NT2/D1 (cell line): ENCODE data around the gene ANO1.

Source experiments
- DNase-seq: peaks from one replicate; pipeline ENCODE4 v3.0.0-alpha.2; 2011; ENCODE audit warnings: low read depth, low spot score
- H3K27me3 ChIP-seq: 2 replicates; pipeline ENCODE4 v1.6.0; 2011; ENCODE audit warnings: mild to moderate bottlenecking; ENCODE audit not compliant: insufficient read length, insufficient read depth
- H3K36me3 ChIP-seq: 2 replicates; pipeline ENCODE4 v1.6.1; 2011; ENCODE audit warnings: mild to moderate bottlenecking, low read length, mixed read lengths; ENCODE audit not compliant: insufficient read depth, insufficient read length
- H3K4me1 ChIP-seq: 2 replicates; pipeline ENCODE4 v1.5.1; 2011; ENCODE audit not compliant: insufficient read depth, insufficient read length
- H3K4me3 ChIP-seq: 2 replicates; pipeline ENCODE4 v1.5.1; 2011; ENCODE audit warnings: low read depth; ENCODE audit not compliant: insufficient read length
- H3K9ac ChIP-seq: 2 replicates; pipeline ENCODE4 v1.6.0; 2011; ENCODE audit warnings: low read depth; ENCODE audit not compliant: insufficient read length
- H3K9me3 ChIP-seq: 2 replicates; pipeline ENCODE4 v1.5.1; 2011; ENCODE audit warnings: mild to moderate bottlenecking, low read length; ENCODE audit not compliant: insufficient read depth
- SUZ12 ChIP-seq: IDR thresholded peaks from 2 replicates; pipeline ENCODE4 v1.6.1; 2011; ENCODE audit not compliant: insufficient read length, insufficient read depth; ENCODE audit errors: extremely low read depth
- YY1 ChIP-seq: IDR thresholded peaks from 2 replicates; pipeline ENCODE4 v1.6.1; 2011; ENCODE audit not compliant: insufficient read length, insufficient read depth
- ZNF274 ChIP-seq: IDR thresholded peaks from 2 replicates; pipeline ENCODE4 v1.6.1; 2011; ENCODE audit warnings: mild to moderate bottlenecking, low read depth, low read length

The ANO1 gene

DNA sequence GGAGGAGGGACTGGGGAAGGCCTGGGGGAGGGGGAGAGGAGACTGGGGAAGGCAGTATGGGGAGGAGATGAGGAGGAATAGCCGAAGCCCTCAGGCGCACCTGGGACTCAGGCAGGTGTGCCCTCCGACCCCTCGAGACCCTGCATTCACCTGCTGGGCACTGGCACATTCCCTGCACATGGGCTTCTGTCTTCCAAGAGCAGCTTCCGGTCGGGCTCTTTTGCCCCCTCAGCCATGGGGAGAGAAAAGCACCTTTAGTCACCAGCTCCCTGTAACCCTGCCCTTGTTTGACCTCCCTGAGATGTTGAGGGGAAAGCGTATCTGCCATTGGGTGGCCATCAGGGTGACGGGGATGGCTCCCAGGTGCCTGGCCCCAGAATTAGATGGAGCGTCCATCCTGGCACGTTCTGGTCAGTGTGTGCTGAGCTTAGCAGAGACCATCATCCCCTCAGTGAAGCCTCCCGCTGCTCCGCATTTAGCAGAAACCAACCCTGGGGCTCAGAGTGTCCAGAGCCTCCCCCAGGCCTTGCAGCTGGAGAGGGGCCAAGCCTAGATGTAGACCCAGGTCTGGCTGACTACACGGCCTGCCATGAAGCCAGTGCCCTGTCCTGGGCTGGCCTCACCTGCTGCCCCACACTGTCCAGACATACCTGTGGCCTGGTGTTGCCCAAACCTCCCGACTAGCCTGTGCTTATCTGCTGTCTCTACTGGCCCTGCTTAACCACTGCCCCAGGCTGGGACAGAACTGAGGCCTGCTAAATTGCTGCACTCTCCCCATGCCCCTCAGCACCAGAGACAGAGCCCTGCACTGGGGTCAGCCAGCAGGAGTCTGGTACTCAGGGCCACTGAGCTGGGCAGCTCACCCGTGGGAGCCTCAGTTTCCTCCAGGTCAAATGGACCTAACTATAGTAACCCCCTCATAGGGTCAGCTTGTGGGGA is 6.2 kb downstream of the ANO1 start:
- H3K9ac ChIP-seq = no peak overlapping the region
- no peaks in the 10 kb centered on the region for H3K36me3 ChIP-seq
- H3K27me3 ChIP-seq = peaks cover 30% of the 10 kb centered on the region
- peaks cover 12% of the 10 kb centered on the region for H3K4me1 ChIP-seq
- TF ChIP-seq YY1 (no peak), SUZ12 (no peak), ZNF274 (no peak)
- DNase-seq = no peak
- H3K9me3 ChIP-seq = no peaks in the 10 kb centered on the region
- no peak overlapping the region for H3K4me3 ChIP-seq

DNA sequence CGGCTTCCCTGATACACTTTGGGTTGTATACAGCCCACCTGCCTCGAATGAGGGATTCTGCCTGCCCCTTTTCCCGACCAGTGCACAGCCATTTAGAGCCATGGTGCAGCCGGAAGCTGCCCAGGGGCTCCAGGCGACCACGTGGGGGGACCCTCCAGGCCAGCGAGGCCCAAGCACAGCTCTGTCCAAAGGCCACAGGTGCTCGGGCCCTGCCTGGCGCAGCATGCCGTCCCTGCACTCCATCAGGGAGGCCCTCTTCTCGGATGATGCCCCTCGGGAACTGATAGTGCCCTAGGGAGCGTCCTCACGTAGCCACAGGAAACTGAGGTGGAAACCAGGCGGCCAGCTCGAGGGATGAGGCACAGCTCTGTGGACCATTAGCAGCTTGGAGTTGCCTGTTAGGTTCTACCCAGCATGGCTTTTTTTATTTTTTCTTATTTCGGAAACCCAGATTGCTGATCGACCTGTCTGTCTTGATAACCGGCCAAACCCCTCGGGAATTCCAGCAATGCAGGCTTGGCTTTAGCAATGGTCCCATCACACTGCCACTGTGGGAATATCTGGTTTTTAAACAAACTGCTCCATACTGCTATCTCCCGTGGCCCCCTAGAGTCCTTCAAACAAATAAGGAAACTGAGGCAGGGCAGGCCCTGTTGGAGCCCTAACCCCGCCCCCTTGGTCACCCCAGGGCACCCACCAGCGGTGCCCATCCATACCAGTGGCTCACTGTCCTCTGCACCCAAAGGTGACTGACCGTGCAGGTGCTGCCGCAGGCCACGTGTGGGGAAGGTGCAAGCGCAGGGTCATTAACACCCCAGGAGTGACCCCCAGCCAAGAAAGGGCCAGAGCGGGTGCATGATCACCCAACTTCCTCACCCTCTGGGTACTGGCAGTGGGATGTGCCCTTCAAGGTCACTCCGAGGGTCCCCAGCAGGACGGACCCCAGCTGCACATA is 8.0 kb downstream of the ANO1 start:
- Histone ChIP-seq H3K4me1 (peaks cover 12% of the 10 kb centered on the region), H3K9ac (no peak overlapping the region), H3K9me3 (no peaks in the 10 kb centered on the region), H3K4me3 (no peak overlapping the region), H3K36me3 (no peaks in the 10 kb centered on the region), H3K27me3 (peaks cover 12% of the 10 kb centered on the region)
- TF ChIP-seq SUZ12 (no peak), ZNF274 (no peak), YY1 (no peak)
- DNase-seq = no peak

DNA sequence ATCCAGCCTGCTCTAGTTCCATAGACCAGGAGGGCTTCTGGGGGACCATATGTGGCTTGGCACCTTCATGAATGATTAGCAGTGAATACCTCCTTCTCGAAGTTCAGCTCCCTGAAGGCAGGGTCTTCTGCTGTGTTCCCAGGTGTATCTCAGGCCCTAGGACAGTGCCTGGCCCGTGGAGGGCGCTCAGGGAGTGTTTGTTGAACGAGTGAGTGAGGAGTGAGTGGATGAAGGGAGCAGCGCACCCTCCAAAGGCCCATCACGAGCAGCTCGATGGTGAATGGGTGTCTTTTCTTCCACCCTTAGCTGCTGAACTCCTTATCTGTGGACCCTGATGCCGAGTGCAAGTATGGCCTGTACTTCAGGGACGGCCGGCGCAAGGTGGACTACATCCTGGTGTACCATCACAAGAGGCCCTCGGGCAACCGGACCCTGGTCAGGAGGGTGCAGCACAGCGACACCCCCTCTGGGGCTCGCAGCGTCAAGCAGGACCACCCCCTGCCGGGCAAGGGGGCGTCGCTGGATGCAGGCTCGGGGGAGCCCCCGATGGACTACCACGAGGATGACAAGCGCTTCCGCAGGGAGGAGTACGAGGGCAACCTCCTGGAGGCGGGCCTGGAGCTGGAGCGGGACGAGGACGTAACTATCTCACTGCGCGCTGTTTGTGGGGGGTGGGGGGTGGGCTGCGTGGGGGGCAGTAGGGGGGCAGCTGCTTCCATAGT is 9.5 kb downstream of the ANO1 start:
- Histone ChIP-seq H3K4me1 (peaks cover 12% of the 10 kb centered on the region), H3K9me3 (no peaks in the 10 kb centered on the region), H3K27me3 (peaks cover under 1% of the 10 kb centered on the region), H3K9ac (no peak overlapping the region), H3K36me3 (no peaks in the 10 kb centered on the region), H3K4me3 (no peak overlapping the region)
- TF ChIP-seq SUZ12 (no peak), YY1 (no peak), ZNF274 (no peak)
- no peak for DNase-seq

GRCh38 chr11:70088735-70089250 is 10.7 kb downstream of the ANO1 start:
- no peak for DNase-seq
- Histone ChIP-seq H3K36me3 (no peaks in the 10 kb centered on the region), H3K4me1 (peaks cover 10% of the 10 kb centered on the region), H3K27me3 (no peaks in the 10 kb centered on the region), H3K9ac (no peak overlapping the region), H3K4me3 (no peak overlapping the region), H3K9me3 (no peaks in the 10 kb centered on the region)
- TF ChIP-seq YY1 = no peak
- TF ChIP-seq ZNF274 = no peak
- TF ChIP-seq SUZ12 = no peak

DNA sequence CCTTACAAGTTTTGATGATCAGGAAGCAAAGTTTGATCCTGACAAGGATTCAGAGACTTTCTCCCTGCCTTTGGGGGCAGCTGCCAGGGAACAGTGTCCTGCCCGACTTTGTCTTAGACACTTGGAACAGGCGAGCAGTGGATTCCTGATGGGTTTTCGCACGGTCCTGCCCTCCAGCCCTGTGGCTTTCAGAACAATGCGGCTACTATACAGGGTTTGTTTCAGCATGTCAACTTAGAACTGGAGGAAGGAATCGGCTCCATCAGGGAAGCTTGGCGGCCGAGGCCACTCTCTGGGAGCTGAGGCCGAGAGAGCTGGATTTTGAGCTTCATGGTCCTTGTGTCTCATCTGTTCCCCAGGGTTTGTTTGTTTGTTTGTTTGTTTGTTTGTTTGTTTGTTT is 11.5 kb downstream of the ANO1 start:
- no peaks in the 10 kb centered on the region for H3K9me3 ChIP-seq
- peaks cover 10% of the 10 kb centered on the region for H3K4me1 ChIP-seq
- no peak for DNase-seq
- TF ChIP-seq ZNF274 (no peak), YY1 (no peak), SUZ12 (no peak)
- H3K36me3 ChIP-seq = no peaks in the 10 kb centered on the region
- H3K4me3 ChIP-seq = no peak overlapping the region
- H3K9ac ChIP-seq = no peak overlapping the region
- H3K27me3 ChIP-seq = no peaks in the 10 kb centered on the region

GRCh38 chr11:70090961-70091381 is 12.9 kb downstream of the ANO1 start:
- Histone ChIP-seq H3K36me3 (no peaks in the 10 kb centered on the region), H3K4me3 (no peak overlapping the region), H3K9ac (no peak overlapping the region), H3K4me1 (peaks cover 5% of the 10 kb centered on the region), H3K27me3 (no peaks in the 10 kb centered on the region), H3K9me3 (no peaks in the 10 kb centered on the region)
- DNase-seq = no peak
- TF ChIP-seq ZNF274 = no peak
- no peak for TF ChIP-seq SUZ12
- TF ChIP-seq YY1 = no peak
